NT2/D1 (cell line): ENCODE measurements around the gene OBSCN.

Experiments
- SUZ12 ChIP-seq: IDR thresholded peaks from 2 replicates; pipeline ENCODE4 v1.6.1; 2011; ENCODE audit not compliant: insufficient read length, insufficient read depth; ENCODE audit errors: extremely low read depth
- YY1 ChIP-seq: IDR thresholded peaks from 2 replicates; pipeline ENCODE4 v1.6.1; 2011; ENCODE audit not compliant: insufficient read length, insufficient read depth
- ZNF274 ChIP-seq: IDR thresholded peaks from 2 replicates; pipeline ENCODE4 v1.6.1; 2011; ENCODE audit warnings: mild to moderate bottlenecking, low read depth, low read length

GRCh38 chr1:228224198-228225164, 16.6 kb downstream of the OBSCN start:
- no peak for TF ChIP-seq SUZ12
- TF ChIP-seq ZNF274, result no peak
- no peak for TF ChIP-seq YY1
